ENCODE measurements around the gene OPCML. TPM values are rescaled to one million over a fixed set of nuclear protein-coding genes. Genes with fewer than 3 reads are reported as not detected.

OPCML gene
- total and polyA plus RNA-seq, 2 experiments from 2014 or later, result 1.2 to 4.4 TPM

DNA sequence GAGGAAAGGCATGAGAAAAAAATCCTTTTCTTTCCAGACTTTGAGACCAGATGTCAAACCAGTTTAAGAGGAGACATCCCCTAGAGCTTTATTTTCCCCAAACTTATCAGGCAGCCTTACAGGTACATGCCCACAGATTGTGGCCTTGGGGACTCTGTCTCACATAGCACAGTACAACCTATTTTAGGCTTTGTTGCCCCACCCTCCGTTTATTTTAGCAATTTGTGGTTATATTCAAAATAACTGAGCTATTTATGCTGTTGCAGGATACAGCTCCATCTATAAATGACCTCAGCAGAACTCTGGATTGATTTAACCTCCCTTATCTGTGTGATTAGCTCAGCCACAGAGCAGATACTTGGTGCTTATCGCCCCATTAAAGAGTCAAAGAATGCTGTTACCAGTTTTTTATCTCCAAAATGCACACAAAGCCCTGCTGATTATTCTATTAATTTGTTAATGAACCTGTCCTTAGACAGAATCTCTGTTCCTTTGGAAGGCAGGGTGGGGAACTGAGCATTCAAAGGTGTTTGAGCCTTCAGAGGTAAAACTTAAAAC lies 525.2 kb downstream of the OPCML start:
- Histone ChIP-seq H3K9me2 (ENCODE audit: insufficient read depth) (peaks cover 5% of the 10 kb centered on the region; the same call in 1 of the 2 replicates), H3K4me1 (ENCODE audit: insufficient read depth) (no peaks in the 10 kb centered on the region), H3K4me3 (no peak overlapping the region), H3K27me3 (ENCODE audit: insufficient read depth) (no peaks in the 10 kb centered on the region), H3K27ac (ENCODE audit: low read depth) (no peak overlapping the region), H3K36me3 (ENCODE audit: insufficient read depth) (no peaks in the 10 kb centered on the region), H3K79me2 (replicated peaks; ENCODE audit: insufficient read depth) (no peaks in the 10 kb centered on the region), H3K4me2 (no peak overlapping the region), H4K20me1 (replicated peaks; ENCODE audit: insufficient read depth) (no peaks in the 10 kb centered on the region), H3F3A (replicated peaks; ENCODE audit: low read depth) (no peaks in the 10 kb centered on the region), H2AFZ (no peak overlapping the region)
- H3K9me3 Mint-ChIP-seq, result peaks cover 30% of the 10 kb centered on the region
- DNase-seq (ENCODE audit: low spot score) (no peak), ATAC-seq (no peak)
- peaks cover 6% of the 10 kb centered on the region for H3K27me3 Mint-ChIP-seq (ENCODE audit: insufficient read depth, low read depth, poor library complexity)
- H3K27ac Mint-ChIP-seq, result no peak overlapping the region
- TF ChIP-seq, protein P1, sequence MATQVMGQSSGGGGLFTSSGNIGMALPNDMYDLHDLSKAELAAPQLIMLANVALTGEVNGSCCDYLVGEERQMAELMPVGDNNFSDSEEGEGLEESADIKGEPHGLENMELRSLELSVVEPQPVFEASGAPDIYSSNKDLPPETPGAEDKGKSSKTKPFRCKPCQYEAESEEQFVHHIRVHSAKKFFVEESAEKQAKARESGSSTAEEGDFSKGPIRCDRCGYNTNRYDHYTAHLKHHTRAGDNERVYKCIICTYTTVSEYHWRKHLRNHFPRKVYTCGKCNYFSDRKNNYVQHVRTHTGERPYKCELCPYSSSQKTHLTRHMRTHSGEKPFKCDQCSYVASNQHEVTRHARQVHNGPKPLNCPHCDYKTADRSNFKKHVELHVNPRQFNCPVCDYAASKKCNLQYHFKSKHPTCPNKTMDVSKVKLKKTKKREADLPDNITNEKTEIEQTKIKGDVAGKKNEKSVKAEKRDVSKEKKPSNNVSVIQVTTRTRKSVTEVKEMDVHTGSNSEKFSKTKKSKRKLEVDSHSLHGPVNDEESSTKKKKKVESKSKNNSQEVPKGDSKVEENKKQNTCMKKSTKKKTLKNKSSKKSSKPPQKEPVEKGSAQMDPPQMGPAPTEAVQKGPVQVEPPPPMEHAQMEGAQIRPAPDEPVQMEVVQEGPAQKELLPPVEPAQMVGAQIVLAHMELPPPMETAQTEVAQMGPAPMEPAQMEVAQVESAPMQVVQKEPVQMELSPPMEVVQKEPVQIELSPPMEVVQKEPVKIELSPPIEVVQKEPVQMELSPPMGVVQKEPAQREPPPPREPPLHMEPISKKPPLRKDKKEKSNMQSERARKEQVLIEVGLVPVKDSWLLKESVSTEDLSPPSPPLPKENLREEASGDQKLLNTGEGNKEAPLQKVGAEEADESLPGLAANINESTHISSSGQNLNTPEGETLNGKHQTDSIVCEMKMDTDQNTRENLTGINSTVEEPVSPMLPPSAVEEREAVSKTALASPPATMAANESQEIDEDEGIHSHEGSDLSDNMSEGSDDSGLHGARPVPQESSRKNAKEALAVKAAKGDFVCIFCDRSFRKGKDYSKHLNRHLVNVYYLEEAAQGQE (IDR thresholded peaks at IDR 0.05; ENCODE audit: unreplicated experiment), result no peak
- no peak for TF ChIP-seq ETS1 (IDR thresholded peaks at IDR 0.05)
- peaks cover 7% of the 10 kb centered on the region; the same call in 1 of the 3 replicates for H3K36me3 Mint-ChIP-seq (ENCODE audit: low read depth)
- no peak overlapping the region for H3K4me3 Mint-ChIP-seq
- H3K4me1 Mint-ChIP-seq, result no peaks in the 10 kb centered on the region

DNA sequence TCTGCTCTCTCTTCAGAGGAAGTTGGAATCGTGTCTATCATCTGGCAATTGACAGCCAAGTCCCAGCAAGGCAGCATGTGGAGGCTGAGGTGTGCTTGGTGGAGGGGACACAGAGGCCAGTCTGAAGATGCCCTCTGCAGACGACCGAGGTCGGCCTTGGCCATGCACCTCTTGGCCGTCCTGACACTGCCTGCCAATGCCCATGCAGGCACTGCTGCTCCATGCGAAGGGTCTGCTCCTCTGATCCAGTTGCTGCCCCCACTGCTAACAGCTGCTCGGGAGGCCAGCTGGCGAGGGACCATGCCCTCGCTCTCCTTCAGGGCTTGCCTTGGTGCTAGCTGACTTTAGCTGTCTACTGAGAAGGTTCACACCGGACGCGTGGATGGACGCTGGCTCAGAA lies 527.9 kb downstream of the OPCML start:
- ATAC-seq, result no peak
- H3K27me3 Mint-ChIP-seq (ENCODE audit: insufficient read depth, low read depth, poor library complexity), result peaks cover 13% of the 10 kb centered on the region
- no peak overlapping the region for H3K27ac Mint-ChIP-seq
- Histone ChIP-seq H3K36me3 (ENCODE audit: insufficient read depth) (no peaks in the 10 kb centered on the region), H3K4me2 (no peak overlapping the region), H2AFZ (no peak overlapping the region), H3K9me2 (ENCODE audit: insufficient read depth) (peaks cover 5% of the 10 kb centered on the region; the same call in 1 of the 2 replicates), H3K4me3 (no peak overlapping the region), H3F3A (replicated peaks; ENCODE audit: low read depth) (no peaks in the 10 kb centered on the region), H3K27ac (ENCODE audit: low read depth) (no peak overlapping the region), H3K79me2 (replicated peaks; ENCODE audit: insufficient read depth) (no peaks in the 10 kb centered on the region), H3K4me1 (ENCODE audit: insufficient read depth) (peaks cover 5% of the 10 kb centered on the region), H3K27me3 (ENCODE audit: insufficient read depth) (no peaks in the 10 kb centered on the region), H4K20me1 (replicated peaks; ENCODE audit: insufficient read depth) (no peaks in the 10 kb centered on the region)
- H3K4me3 Mint-ChIP-seq, result no peak overlapping the region
- H3K9me3 Mint-ChIP-seq, result peaks cover 33% of the 10 kb centered on the region
- peaks cover 6% of the 10 kb centered on the region; the same call in 1 of the 3 replicates for H3K4me1 Mint-ChIP-seq
- DNase-seq (ENCODE audit: low spot score), result no peak
- H3K36me3 Mint-ChIP-seq (ENCODE audit: low read depth), result peaks cover 7% of the 10 kb centered on the region; the same call in 2 of the 3 replicates
- TF ChIP-seq EZH2phosphoT487 (IDR thresholded peaks at IDR 0.05; ENCODE audit: unreplicated experiment) (no peak), ZNF331 (CRISPR knock-in tag; IDR thresholded peaks at IDR 0.05; ENCODE audit: low read depth) (no peak), NANOG (IDR thresholded peaks at IDR 0.05; ENCODE audit: borderline replicate concordance) (no peak), CREB1 (CRISPR knock-in tag; IDR thresholded peaks at IDR 0.05; ENCODE audit: low read depth) (no peak)
- TF ChIP-seq, protein P1 (IDR thresholded peaks at IDR 0.05; ENCODE audit: unreplicated experiment), result no peak

All from GM23338 (cell line).